Brain microvascular endothelial cell (primary cell): ENCODE data around the gene C6orf47.

Source experiments
- DNase-seq: peaks from one replicate; pipeline ENCODE4 v3.0.0-alpha.2; 2020
- H3K27ac ChIP-seq: fragments of 250-450 bp; sonication (Bioruptor Pico); 2 replicates; pipeline ENCODE4 v1.5.1; 2020; ENCODE audit warnings: mild to moderate bottlenecking, moderate library complexity
- H3K27me3 ChIP-seq: fragments of 250-450 bp; sonication (Bioruptor Pico); replicated peaks from 2 replicates; pipeline ENCODE4 v1.5.1; 2020; ENCODE audit warnings: mild to moderate bottlenecking
- H3K36me3 ChIP-seq: fragments of 250-450 bp; sonication (Bioruptor Pico); replicated peaks from 2 replicates; pipeline ENCODE4 v1.5.1; 2020; ENCODE audit warnings: mild to moderate bottlenecking
- H3K4me3 ChIP-seq: 2 replicates; pipeline ENCODE4 v1.5.1; 2011; ENCODE audit warnings: low read depth, mild to moderate bottlenecking, control low read depth, low read length, moderate library complexity
- in situ Hi-C: cut with HindIII; loops from 2 replicates; pipeline ENCODE4 v1.10.0; 2017; ENCODE audit warnings: low sequenced_read_pairs, low pct_ligation_motif_present
- TF ChIP-seq, protein P1 (sequence below): IDR thresholded peaks from 2 replicates; pipeline ENCODE4 v1.5.1; 2011; ENCODE audit warnings: low read depth, mild to moderate bottlenecking, moderate library complexity, low read length, control low read depth, inconsistent platforms; ENCODE audit errors: missing control alignments

C6orf47 gene

DNA sequence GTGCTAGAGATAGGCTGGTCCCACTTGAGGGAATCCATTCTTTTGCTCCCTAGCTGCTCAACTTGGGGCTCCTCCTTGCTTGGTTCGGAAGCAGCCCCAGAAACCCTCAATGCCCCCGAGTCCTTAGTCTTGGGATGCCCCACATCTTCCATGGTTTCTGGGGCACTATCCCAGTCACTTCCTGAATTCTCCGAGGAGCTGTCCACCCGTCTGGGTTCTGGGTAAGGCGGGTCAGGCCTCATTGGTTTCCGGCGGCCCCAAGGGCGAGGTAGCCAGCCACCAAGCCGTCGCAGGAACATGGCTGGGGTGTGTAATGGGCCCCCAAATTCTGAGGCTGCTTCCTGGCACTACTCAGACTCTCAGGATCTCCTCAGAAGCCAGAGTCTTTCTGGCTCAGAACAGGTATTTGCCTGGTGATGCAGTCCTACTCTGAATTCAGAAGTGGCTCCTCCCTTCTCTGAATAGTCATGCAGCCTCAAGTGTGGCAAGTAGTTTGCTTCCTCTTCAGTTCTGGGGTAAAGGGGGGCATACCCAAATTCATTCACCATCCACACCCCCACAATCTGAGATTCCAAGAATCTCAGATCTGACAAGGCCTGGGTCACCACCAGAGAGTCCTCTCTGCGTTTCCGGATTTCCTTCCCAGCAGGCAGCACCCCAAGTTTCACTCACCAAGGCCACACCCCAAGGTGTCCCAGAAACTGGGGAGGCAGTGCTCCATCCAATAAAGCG, 763 bp downstream of the C6orf47 start:
- TF ChIP-seq, protein P1, sequence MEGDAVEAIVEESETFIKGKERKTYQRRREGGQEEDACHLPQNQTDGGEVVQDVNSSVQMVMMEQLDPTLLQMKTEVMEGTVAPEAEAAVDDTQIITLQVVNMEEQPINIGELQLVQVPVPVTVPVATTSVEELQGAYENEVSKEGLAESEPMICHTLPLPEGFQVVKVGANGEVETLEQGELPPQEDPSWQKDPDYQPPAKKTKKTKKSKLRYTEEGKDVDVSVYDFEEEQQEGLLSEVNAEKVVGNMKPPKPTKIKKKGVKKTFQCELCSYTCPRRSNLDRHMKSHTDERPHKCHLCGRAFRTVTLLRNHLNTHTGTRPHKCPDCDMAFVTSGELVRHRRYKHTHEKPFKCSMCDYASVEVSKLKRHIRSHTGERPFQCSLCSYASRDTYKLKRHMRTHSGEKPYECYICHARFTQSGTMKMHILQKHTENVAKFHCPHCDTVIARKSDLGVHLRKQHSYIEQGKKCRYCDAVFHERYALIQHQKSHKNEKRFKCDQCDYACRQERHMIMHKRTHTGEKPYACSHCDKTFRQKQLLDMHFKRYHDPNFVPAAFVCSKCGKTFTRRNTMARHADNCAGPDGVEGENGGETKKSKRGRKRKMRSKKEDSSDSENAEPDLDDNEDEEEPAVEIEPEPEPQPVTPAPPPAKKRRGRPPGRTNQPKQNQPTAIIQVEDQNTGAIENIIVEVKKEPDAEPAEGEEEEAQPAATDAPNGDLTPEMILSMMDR = no peak
- DNase-seq = no peak
- H3K27ac ChIP-seq = peak overlapping the region; percentile 43

DNA sequence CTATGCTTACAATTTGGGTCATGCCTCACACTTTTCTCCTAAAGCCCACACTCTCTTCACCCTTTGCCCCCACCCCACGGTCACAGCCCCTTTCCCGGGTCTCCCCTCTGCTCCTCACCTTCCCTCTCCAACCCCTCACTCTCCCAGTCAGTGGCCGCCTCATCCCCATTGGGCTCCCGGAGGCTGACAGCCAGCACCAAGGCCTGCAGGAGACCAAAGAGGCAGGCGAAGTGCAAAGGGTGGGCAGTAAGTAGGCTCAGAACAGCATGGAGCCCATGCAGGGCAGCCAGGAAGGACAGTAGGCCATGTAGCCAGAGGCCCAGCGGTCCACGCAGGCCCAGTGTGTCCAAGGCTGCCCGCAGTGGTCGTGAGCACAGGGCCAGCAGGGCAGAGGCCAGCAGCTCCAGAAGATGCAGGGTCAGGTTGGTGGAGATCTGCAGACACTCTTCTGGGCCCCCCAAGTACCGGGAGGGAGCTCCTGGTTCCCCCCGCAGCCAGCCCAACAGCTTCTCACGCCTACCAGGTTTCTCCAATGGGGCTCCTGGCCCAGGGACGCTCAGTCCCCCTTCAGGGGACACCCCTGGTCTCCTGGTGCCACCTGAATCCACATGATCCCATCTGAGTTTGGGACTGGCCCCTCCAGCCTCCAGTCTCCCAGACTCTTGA, 1.5 kb downstream of the C6orf47 start:
- in situ Hi-C loops = no loop called here
- no peak for DNase-seq
- Histone ChIP-seq H3K27me3 (no peaks in the 10 kb centered on the region), H3K27ac (no peak overlapping the region), H3K36me3 (peaks cover 9% of the 10 kb centered on the region), H3K4me3 (peak overlapping the region; percentile 87)
- TF ChIP-seq, protein P1 = no peak

More for the DNA sequence above, 763 bp downstream of the C6orf47 start:
- Histone ChIP-seq H3K27me3 (no peaks in the 10 kb centered on the region), H3K4me3 (peak overlapping the region; percentile 87), H3K36me3 (peaks cover 9% of the 10 kb centered on the region)
- in situ Hi-C loops = no loop called here

DNA sequence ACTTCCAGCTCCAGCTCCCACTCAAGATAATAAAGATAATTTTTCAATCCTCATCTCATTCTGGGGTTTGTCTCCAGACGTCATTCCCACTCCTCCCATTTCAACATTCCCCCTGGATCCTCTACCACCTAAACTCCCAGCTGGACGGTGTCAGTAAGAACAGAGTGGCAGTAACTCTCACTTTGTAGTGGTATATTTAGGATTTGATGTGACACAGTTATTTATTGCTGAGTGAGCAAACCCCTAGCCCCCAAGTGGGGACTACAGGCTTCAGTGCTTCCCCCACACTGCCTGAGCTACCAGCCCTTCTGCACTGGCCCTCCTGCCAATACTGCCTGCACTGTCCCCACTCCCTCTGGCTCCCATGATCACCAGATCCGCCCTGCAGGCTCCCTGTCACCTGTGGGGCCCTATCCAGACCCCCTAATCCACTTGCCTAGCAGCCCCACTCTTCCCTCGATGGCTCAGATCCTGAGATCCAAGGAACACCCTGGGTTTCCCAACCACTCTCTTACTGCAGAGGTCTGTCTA, 2.4 kb downstream of the C6orf47 start:
- no peaks in the 10 kb centered on the region for H3K27me3 ChIP-seq
- no peak for DNase-seq
- H3K27ac ChIP-seq = no peak overlapping the region
- TF ChIP-seq, protein P1 = no peak
- in situ Hi-C loops = no loop called here
- no peak overlapping the region for H3K4me3 ChIP-seq
- peaks cover 9% of the 10 kb centered on the region for H3K36me3 ChIP-seq

DNA sequence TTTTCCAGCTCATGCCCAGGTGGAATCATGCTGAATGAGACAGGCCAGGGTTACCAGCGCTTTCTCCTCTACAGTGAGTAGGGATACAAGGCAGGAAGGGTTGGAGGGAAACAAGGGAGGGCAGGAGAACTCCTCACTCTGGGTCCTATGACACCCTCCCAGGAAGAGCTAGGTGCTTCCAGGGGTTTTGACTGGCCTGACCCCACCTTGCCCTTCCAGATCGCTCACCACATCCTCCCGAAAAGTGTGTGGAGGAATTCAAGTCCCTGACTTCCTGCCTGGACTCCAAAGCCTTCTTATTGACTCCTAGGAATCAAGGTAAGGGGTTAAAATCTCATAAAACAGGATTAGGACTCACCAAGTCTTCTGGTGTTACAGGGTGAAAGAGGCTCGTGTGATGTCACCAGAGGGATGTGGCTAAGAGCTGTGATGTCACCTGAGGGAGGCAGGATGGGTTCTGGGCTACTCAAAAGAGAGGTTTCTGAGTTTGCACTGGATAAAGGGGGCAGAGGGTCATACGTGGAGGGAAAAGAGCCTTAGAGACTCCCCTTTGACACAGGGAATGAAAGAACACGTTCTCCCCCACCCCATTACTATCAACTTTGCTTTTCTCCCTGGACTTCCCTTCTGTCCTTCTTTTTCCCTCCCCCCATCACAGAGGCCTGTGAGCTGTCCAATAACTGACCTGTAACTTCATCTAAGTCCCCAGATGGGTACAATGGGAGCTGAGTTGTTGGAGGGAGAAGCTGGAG, 3.0 kb downstream of the C6orf47 start:
- no peaks in the 10 kb centered on the region for H3K27me3 ChIP-seq
- peaks cover 9% of the 10 kb centered on the region for H3K36me3 ChIP-seq
- H3K27ac ChIP-seq = no peak overlapping the region
- TF ChIP-seq, protein P1 = no peak
- no peak for DNase-seq
- H3K4me3 ChIP-seq = no peak overlapping the region
- in situ Hi-C loops = no loop called here

DNA sequence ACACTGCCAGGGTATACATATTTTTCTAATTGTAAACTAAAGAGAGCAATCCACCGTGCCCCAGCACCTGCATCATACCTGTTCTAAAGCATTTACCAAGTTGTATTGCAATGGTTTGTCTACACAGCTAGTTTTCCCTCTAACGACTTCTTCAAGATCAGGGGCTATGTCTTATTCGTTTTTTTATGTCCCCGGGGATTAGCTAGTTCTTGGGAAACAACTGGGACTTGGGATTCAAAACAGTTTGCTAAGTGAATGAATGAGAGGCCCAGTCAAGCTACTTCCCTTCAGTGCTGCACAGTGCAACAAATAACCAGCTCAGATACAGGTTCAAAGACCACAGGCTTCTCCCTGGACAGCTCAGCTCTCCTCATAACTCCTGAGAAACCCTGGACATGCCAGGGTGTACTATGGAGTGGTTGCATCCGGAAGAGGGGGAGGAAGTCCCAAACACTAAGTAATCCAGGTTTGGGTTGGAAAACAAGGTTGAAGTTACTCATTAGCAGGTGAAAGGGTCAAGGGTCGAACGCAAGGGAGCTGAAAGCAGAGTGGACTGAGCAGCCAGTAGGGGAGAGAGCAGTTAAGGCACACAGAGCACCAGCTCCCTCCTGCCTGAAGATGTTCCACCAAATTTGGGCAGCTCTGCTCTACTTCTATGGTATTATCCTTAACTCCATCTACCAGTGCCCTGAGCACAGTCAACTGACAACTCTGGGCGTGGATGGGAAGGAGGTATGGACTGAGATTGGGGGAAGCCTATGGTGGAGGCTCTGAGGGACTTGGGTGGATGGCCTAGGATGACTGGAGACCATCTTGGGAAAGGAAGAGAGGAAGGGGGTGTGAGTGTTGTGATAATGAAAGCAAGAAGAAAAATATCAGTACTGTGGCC, 5.0 kb downstream of the C6orf47 start, which contains the start of gene APOM:
TSS of gene APOM (plus strand) at position 546 of the 889 bp plus-strand sequence. CDS start at position 619, 73 bp downstream.
- TF ChIP-seq, protein P1 = no peak
- H3K27ac ChIP-seq = no peak within 1 kb of the TSS
- in situ Hi-C loops = no loop called here
- DNase-seq = no peak
- peaks cover 2% of the 10 kb centered on the region for H3K36me3 ChIP-seq
- H3K27me3 ChIP-seq = no peaks in the 10 kb centered on the region
- H3K4me3 ChIP-seq = no peak within 1 kb of the TSS
